ENCODE measurements around the gene RCOR1. TPM values are rescaled to one million over a fixed set of nuclear protein-coding genes. Genes with fewer than 3 reads are reported as not detected.
"Not testable (repeated sequence)": the region's sequence is repeated elsewhere in the genome, so short reads cannot be mapped to it uniquely, and the experiment has no call there.

The RCOR1 gene
- total RNA-seq, 2 donors from 2014 or later, result 17.9 to 33.5 TPM

DNA sequence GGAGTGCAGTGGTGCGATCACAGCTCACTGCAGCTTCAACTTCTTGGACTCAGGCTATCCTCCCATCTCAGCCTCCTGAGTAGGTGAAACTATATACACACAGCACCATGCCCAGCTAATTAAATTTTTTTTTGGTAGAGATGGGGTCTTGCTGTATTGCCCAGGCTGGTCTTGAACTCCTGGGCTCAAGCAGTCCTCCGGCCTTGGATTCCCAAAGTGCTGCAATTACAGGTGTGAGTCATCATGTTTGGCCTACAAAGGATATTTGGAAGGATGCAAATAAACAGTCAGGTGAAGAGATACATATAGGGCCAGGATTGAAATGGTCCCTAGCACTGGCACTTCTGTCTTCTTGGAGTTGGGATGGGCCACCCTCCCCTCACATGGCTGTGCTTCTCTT lies 23.9 kb downstream of the RCOR1 start:
- Mint-ChIP-seq H3K27ac (no peak overlapping the region), H3K4me3 (no peak overlapping the region), H3K4me1 (peaks cover 27% of the 10 kb centered on the region), H3K27me3 (no peaks in the 10 kb centered on the region), H3K36me3 (ENCODE audit: low read depth) (peaks cover 3% of the 10 kb centered on the region)
- no peaks in the 10 kb centered on the region for H3K9me3 ChIP-seq (ENCODE audit: control insufficient read depth, low read length, poor library complexity, severe bottlenecking)
- ATAC-seq (no peak), DNase-seq (no peak)

DNA sequence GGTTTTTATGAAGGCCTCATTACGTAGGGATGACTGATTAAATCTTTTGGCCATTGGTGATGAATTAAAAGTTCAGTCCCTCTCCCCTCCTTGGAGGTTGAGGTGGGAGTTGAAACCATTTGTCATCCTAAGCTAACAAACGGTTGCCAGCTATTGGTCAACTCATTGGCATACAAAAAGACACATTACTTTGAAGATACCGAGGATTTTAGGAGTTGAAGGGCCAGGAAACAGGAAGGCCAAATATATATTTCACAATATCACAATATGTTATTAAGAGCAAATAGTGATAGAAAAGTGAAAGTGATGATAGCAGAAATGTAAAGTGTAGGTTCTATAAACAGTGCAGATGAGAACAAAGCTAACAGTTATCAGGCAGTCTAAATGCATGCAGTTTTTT lies 24.4 kb downstream of the RCOR1 start:
- Mint-ChIP-seq H3K27ac (no peak overlapping the region), H3K4me3 (no peak overlapping the region), H3K36me3 (ENCODE audit: low read depth) (peaks cover 3% of the 10 kb centered on the region), H3K27me3 (no peaks in the 10 kb centered on the region), H3K4me1 (peaks cover 31% of the 10 kb centered on the region)
- H3K9me3 ChIP-seq (ENCODE audit: control insufficient read depth, low read length, poor library complexity, severe bottlenecking), result no peaks in the 10 kb centered on the region
- no peak for ATAC-seq
- DNase-seq, result no peak

DNA sequence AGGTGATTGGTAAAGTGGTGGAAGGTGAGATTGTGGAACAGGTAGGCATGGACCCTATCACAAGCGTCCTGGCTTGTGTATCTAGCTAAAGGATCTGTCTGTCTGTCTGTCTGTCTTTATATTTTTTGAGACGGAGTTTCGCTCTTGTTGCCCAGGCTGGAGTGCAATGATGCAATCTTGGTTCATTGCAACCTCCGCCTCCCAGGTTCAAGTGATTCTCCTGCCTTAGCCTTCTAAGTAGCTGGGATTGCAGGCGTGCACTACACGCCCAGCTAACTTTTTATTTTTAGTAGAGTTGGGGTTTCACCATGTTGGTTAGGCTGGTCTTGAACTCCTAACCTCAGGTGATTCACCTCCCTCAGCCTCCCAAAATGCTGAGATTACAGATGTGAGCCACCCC lies 26.6 kb downstream of the RCOR1 start:
- H3K27ac Mint-ChIP-seq, result peak overlapping the region; percentile 54
- not testable (repeated sequence) for H3K36me3 Mint-ChIP-seq (ENCODE audit: low read depth); H3K4me3 Mint-ChIP-seq; H3K9me3 ChIP-seq (ENCODE audit: control insufficient read depth, low read length, poor library complexity, severe bottlenecking); ATAC-seq; H3K27me3 Mint-ChIP-seq; DNase-seq
- H3K4me1 Mint-ChIP-seq, result peaks cover 40% of the 10 kb centered on the region

DNA sequence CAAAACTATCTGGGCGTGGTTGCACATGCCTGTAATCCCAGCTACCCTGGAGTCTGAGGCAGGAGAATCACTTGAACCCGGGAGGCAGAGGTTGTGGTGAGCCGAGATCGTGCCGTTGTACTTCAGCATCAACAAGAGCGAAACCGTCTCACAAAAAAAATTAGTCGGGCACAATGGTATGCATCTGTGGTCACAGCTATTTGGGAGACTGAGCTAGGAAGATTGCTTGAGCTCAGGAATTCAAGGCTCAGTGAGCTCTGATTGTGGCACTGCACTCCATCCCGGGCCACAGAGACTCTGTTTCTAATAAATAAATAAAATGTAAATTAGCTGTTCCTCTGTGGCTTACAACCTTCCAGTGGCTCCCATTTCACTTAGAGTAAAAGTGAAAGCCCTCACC lies 28.0 kb downstream of the RCOR1 start:
- H3K27me3 Mint-ChIP-seq, result no peaks in the 10 kb centered on the region
- no peaks in the 10 kb centered on the region for H3K9me3 ChIP-seq (ENCODE audit: control insufficient read depth, low read length, poor library complexity, severe bottlenecking)
- ATAC-seq, result no peak
- peaks cover 6% of the 10 kb centered on the region for H3K36me3 Mint-ChIP-seq (ENCODE audit: low read depth)
- no peak for DNase-seq
- H3K27ac Mint-ChIP-seq, result no peak overlapping the region
- H3K4me1 Mint-ChIP-seq, result peaks cover 40% of the 10 kb centered on the region
- no peak overlapping the region for H3K4me3 Mint-ChIP-seq

DNA sequence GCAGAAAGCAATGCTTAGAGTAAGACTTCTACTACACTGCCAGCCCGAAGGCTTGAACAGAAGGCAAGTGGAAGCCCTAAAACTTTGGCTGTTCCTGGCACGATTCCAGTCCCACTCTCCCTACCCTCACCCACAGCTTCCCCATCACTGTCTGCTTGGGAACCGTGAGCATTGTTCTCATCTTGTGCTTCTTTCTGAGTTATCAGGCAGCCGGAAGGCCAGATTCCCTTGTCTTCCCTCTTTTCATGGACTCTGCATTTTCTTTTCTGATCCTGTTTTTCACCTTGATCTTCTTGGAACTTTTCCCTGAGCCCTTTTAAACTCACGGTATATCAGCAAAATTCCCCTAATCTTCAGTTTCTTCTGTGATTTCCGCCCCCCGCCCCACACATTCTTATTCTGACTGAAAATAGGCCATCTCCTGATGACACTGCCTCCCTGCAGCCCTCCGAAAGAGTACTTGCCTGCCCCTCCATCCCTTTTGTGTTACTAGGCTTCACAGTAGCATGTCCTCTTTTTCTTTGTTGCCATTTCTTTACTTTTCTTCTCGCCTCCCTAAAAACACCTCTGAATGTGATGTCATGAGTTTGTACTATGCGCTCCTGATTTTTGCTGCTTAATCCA lies 29.9 kb downstream of the RCOR1 start:
- ATAC-seq (peak; percentile 57), DNase-seq (no peak)
- H3K9me3 ChIP-seq (ENCODE audit: control insufficient read depth, low read length, poor library complexity, severe bottlenecking), result no peaks in the 10 kb centered on the region
- peak overlapping the region; percentile 89 for H3K4me3 Mint-ChIP-seq
- no peaks in the 10 kb centered on the region for H3K27me3 Mint-ChIP-seq
- H3K36me3 Mint-ChIP-seq (ENCODE audit: low read depth), result peaks cover 11% of the 10 kb centered on the region
- peaks cover 46% of the 10 kb centered on the region for H3K4me1 Mint-ChIP-seq
- peak overlapping the region; percentile 89 for H3K27ac Mint-ChIP-seq

DNA sequence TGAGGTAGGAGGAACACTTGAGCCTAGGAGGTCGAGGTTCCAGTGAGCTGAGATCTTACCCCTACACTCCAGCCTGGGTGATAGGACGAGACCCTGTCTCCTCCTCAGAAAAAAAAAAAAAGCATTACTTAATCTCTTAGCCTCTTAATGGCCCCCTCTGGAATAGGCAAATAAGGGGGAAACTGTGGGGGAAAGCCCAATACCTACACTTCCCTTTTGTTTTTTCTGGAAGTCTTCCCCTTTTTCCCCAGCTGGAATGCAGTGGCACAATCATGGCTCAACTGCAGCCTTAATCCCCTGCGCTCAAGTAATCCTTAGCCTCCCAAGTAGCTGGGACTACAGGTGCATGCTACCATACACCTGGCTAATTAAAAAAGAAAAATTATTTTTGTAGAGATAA lies 32.2 kb downstream of the RCOR1 start:
- Mint-ChIP-seq H3K4me1 (peaks cover 44% of the 10 kb centered on the region), H3K27me3 (no peaks in the 10 kb centered on the region), H3K27ac (no peak overlapping the region), H3K4me3 (no peak overlapping the region), H3K36me3 (ENCODE audit: low read depth) (peaks cover 14% of the 10 kb centered on the region)
- ATAC-seq (no peak), DNase-seq (no peak)
- no peaks in the 10 kb centered on the region for H3K9me3 ChIP-seq (ENCODE audit: control insufficient read depth, low read length, poor library complexity, severe bottlenecking)

DNA sequence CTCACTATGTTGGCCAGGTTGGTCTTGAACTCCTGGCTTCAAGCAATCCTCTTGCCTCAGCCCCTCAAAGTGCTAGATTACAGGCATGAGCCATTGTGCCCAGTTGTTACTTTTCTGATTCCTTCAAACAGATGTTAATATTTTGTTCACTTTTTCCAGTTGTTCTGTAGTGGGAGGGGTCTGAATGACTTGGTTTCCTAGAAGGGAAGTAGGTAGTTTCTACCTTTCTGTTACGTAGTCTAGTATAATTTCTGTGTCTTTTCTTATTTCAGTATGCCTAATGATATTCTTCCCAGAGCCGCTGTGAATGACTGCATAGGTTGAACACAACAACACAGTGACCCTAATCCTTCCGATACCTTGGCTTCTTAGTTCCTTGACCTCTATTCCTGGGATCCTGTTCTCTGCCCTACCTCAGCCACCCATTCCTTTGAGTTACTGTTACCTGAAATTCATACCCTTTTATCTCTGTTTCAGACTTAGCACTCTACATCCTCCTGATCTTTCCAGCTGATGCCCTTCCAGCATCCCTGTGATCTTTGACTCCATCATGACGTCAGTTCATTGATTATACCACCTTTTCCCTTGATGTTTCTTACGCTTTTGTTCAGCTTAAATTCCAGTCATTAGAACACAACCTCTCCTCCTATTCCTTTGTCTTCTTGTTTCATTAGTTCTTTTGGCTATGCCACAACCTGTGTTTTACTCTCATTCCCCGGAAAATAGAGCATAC lies 33.3 kb downstream of the RCOR1 start:
- H3K9me3 ChIP-seq (ENCODE audit: control insufficient read depth, low read length, poor library complexity, severe bottlenecking), result no peaks in the 10 kb centered on the region
- Mint-ChIP-seq H3K27me3 (no peaks in the 10 kb centered on the region), H3K4me3 (no peak overlapping the region), H3K36me3 (ENCODE audit: low read depth) (peaks cover 12% of the 10 kb centered on the region), H3K27ac (no peak overlapping the region), H3K4me1 (peaks cover 39% of the 10 kb centered on the region)
- DNase-seq, result no peak
- no peak for ATAC-seq

DNA sequence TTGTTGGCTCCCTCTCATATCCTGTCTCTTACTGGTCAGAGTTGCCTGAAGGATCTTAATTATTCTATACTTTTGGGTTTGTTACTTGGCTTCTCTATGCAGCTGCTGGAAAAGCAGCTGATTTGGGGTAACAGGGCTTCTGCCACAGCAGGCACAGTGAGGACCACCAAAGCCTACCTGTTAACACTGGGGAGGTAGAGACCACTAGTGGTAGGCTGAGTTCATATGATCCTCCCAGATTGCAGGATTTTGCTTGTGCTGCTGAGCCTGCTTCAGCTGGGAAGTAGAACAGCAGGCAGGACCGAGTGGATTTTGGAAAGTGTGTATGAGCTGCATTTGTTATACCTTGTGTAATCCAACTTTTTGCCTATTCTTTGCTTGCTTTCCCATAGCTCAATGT lies 34.1 kb downstream of the RCOR1 start:
- DNase-seq (no peak), ATAC-seq (no peak)
- Mint-ChIP-seq H3K27me3 (no peaks in the 10 kb centered on the region), H3K4me3 (no peak overlapping the region), H3K4me1 (peaks cover 34% of the 10 kb centered on the region), H3K36me3 (ENCODE audit: low read depth) (peaks cover 11% of the 10 kb centered on the region), H3K27ac (no peak overlapping the region)
- H3K9me3 ChIP-seq (ENCODE audit: control insufficient read depth, low read length, poor library complexity, severe bottlenecking), result no peaks in the 10 kb centered on the region

DNA sequence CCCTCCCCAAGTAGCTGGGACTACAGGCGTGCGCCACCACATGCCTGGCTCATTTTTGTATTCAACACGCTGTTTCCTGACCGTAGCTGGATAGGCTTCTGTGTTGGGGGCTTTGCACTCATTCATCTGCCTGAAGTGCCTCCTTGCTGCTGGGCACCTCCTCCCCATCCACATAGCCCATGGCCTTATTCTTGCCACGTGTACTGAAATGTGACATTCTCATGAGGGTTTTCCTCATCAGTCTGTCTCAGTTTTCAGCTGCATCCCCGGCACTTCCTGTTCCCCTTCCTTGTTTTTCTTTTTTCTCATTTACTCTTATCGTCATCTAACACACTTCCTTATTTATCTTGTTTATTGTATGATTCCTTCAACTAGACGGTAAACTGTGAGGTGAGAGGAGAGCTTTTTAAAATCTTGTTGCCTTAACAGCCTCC lies 36.6 kb downstream of the RCOR1 start:
- peaks cover 32% of the 10 kb centered on the region for H3K4me1 Mint-ChIP-seq
- H3K27me3 Mint-ChIP-seq, result no peaks in the 10 kb centered on the region
- peak overlapping the region; percentile 67 for H3K4me3 Mint-ChIP-seq
- no peaks in the 10 kb centered on the region for H3K9me3 ChIP-seq (ENCODE audit: control insufficient read depth, low read length, poor library complexity, severe bottlenecking)
- peaks cover 8% of the 10 kb centered on the region for H3K36me3 Mint-ChIP-seq (ENCODE audit: low read depth)
- DNase-seq, result no peak
- peak overlapping the region; percentile 32 for H3K27ac Mint-ChIP-seq
- ATAC-seq, result no peak

DNA sequence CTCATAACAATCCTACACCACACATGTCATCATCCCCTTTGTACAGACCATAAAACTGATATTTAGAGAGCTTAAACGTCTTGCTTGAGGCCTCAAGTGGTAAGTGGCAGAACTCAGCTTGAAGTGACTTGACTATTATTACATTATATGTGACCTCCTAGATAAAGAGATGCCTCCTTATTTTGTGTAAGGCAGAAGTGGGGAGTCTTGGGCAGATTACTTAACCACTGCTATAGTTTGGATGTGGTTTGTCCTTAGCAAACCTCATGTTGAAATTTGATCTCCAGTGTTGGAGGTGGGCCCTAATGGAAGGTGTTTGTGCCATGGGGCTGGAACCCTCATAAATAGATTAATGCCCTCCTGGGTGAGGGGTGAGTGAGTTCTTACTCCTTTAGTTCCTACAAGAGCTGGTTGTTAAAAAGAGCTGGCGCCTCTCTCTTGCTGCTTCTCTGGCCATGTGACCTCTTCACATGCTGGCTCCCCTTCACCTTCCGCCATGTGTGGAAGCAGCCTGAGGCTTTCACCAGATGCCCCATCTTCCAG lies 37.4 kb downstream of the RCOR1 start:
- Mint-ChIP-seq H3K4me3 (no peak overlapping the region), H3K36me3 (ENCODE audit: low read depth) (peaks cover 8% of the 10 kb centered on the region), H3K4me1 (peaks cover 36% of the 10 kb centered on the region), H3K27me3 (no peaks in the 10 kb centered on the region), H3K27ac (peak overlapping the region; percentile 32)
- DNase-seq, result no peak
- ATAC-seq, result no peak
- no peaks in the 10 kb centered on the region for H3K9me3 ChIP-seq (ENCODE audit: control insufficient read depth, low read length, poor library complexity, severe bottlenecking)

DNA sequence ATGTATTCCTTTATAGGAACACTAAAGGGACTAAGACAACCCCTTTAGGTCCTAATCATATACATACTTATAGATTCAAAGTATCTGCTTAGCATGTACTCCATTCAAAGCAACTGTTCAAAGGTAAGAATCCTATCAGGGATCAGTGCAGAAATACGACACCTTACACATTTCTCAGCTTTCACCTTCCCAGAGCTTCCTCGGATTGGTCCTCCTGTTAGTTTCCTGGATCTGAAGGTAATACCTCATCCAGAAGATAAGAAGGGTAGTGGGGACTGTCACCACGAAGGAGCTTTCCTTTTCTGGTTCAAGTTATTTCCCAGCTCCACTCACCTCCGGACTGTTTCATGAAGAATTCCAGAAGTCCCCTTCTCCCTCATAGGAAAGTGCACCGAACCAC lies 38.0 kb downstream of the RCOR1 start:
- ATAC-seq, result no peak
- Mint-ChIP-seq H3K27me3 (no peaks in the 10 kb centered on the region), H3K4me1 (peaks cover 36% of the 10 kb centered on the region), H3K36me3 (ENCODE audit: low read depth) (peaks cover 8% of the 10 kb centered on the region), H3K4me3 (no peak overlapping the region), H3K27ac (peak overlapping the region; percentile 32)
- H3K9me3 ChIP-seq (ENCODE audit: control insufficient read depth, low read length, poor library complexity, severe bottlenecking), result no peaks in the 10 kb centered on the region
- no peak for DNase-seq

DNA sequence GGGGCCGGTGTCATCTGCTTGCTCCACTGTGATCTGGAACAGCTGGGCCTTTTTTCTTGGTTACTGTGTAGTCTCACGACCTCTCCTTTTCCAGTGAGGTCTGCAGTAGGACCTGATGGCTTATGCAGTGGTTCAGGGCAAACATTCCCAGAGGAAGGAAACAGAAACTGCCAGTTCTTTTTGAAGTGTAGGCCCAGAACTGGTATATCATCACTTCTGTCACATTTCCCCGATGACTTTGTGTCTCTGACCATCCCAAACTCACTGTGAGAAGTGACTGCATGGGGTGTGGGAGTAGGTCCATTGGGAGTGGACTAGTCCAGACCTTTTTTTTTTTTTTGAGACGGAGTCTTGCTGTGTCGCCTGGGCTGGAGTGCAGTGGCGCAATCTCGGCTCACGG lies 38.4 kb downstream of the RCOR1 start:
- Mint-ChIP-seq H3K27me3 (no peaks in the 10 kb centered on the region), H3K36me3 (ENCODE audit: low read depth) (peaks cover 6% of the 10 kb centered on the region), H3K4me1 (peaks cover 33% of the 10 kb centered on the region), H3K4me3 (no peak overlapping the region), H3K27ac (no peak overlapping the region)
- H3K9me3 ChIP-seq (ENCODE audit: control insufficient read depth, low read length, poor library complexity, severe bottlenecking), result no peaks in the 10 kb centered on the region
- DNase-seq (no peak), ATAC-seq (no peak)

DNA sequence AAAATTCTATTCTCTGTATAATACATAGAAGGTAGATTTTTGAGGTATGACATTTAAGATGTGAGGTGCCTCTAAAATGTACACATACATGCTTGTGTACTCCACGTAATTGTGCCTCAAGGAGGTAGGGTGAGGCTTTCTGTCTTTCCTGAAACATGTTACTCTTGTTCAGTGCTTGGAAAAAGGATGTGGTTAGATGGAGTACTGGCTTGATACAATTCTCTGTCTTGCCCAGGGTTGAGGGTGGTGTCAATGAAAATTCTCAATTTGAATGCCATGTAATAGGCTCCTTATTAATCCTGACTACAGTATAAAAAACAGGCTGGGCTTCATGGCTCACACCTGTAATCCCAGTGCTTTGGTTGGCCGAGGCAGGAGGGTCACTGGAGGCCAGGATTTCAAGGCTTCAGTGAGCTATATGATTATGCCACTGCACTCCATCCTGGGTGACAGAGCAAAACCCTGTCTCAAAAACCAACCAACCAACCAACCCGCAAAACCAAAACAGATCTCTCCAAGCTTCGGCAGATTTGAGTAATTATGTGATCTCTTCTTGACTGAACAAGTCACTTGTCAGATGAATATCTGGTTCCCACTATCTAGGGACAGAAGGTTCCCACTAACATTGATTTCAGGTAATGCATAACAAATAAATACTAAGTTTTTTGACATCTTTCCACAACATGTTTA lies 41.6 kb downstream of the RCOR1 start:
- no peak for DNase-seq
- no peaks in the 10 kb centered on the region for H3K9me3 ChIP-seq (ENCODE audit: control insufficient read depth, low read length, poor library complexity, severe bottlenecking)
- Mint-ChIP-seq H3K4me3 (no peak overlapping the region), H3K4me1 (peaks cover 24% of the 10 kb centered on the region), H3K27ac (no peak overlapping the region), H3K36me3 (ENCODE audit: low read depth) (peaks cover 2% of the 10 kb centered on the region), H3K27me3 (no peaks in the 10 kb centered on the region)
- no peak for ATAC-seq
